Measurements from ENCODE around the gene SAMD4A.

DNA sequence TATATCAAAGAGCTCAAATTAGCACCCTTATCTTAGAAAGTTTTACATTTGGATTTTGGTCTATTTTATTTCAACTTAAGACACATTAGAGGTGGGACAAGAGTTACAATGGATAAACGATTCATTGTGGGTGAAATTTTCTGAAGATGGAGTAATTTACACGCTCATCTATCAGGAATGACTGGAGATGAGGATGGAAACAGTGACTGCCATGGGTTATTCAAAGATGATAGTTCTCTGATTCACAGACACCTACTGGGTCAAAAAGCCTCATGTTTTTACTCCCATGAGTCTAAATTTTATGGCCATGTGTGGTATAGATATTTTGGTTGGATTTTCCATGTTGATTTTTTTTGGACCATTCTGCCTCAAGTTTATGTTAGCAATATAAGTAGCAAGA, 22.1 kb downstream of the SAMD4A start:
- TF ChIP-seq, protein P1, sequence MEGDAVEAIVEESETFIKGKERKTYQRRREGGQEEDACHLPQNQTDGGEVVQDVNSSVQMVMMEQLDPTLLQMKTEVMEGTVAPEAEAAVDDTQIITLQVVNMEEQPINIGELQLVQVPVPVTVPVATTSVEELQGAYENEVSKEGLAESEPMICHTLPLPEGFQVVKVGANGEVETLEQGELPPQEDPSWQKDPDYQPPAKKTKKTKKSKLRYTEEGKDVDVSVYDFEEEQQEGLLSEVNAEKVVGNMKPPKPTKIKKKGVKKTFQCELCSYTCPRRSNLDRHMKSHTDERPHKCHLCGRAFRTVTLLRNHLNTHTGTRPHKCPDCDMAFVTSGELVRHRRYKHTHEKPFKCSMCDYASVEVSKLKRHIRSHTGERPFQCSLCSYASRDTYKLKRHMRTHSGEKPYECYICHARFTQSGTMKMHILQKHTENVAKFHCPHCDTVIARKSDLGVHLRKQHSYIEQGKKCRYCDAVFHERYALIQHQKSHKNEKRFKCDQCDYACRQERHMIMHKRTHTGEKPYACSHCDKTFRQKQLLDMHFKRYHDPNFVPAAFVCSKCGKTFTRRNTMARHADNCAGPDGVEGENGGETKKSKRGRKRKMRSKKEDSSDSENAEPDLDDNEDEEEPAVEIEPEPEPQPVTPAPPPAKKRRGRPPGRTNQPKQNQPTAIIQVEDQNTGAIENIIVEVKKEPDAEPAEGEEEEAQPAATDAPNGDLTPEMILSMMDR (IDR thresholded peaks at IDR 0.05 in 8 of 11, conservative IDR thresholded peaks at IDR 0.05 in 3 of 11) = no peak
- TF ChIP-seq POLR2AphosphoS5 (IDR thresholded peaks at IDR 0.05) (no peak), POLR2A (IDR thresholded peaks at IDR 0.05) (no peak)
